Endothelial cell of umbilical vein (primary cell): Measurements from ENCODE around the gene ATXN7L1. TPM values are rescaled to one million over a fixed set of nuclear protein-coding genes. Genes with fewer than 3 reads are reported as not detected.
"Not testable (repeated sequence)": the region's sequence is repeated elsewhere in the genome, so short reads cannot be mapped to it uniquely, and the experiment has no call there.

Experiments
- BruUV-seq: library from RNA; stranded (reverse); fragments of 400-500 nt; replicated peaks from 2 replicates; lab custom pipeline; 2021; lab: Mats Ljungman, UMichigan
- CTCF ChIA-PET: fragments of 300-600, 350-600 bp; sonication (Branson Sonifier 250); formaldehyde crosslinking; loops from one replicate; lab custom pipeline; 2021; ENCODE audit warnings: antibody characterized with exemption, inconsistent platforms; lab: Charles Lee
- POLR2A ChIA-PET: fragments of 300-600, 350-600 bp; sonication (Branson Sonifier 250); formaldehyde crosslinking; loops from one replicate; lab custom pipeline; 2021; ENCODE audit warnings: antibody characterized with exemption, inconsistent platforms; lab: Charles Lee
- DNase-seq: peaks from one replicate; pipeline ENCODE4 v3.0.0-alpha.2; 2011; ENCODE audit warnings: low read depth, low spot score
- FAIRE-seq: peaks from 2 replicates; lab custom pipeline; 2011; peaks lifted over from hg19 to GRCh38; lab: Jason Lieb, UNC
- H2AFZ ChIP-seq: 2 replicates; pipeline ENCODE4 v1.6.0; 2012; ENCODE audit warnings: low read depth, low read length, control low read depth, inconsistent platforms
- H3K27ac ChIP-seq: 2 replicates; pipeline ENCODE4 v1.5.1; 2011; ENCODE audit warnings: low read depth, mild to moderate bottlenecking, control low read depth, low read length, moderate library complexity; ENCODE audit not compliant: insufficient read depth
- H3K27me3 ChIP-seq, 2 experiments: 2 replicates each; pipeline versions ENCODE4 v1.6.0 to v1.6.1; 2011; ENCODE audit warnings: low read length in 2 of 2, mixed read lengths in 1 of 2; ENCODE audit not compliant: control insufficient read depth in 2 of 2, insufficient read depth in 2 of 2
- H3K36me3 ChIP-seq, 2 experiments: 2 replicates in 1 of 2; 3 replicates in 1 of 2; pipeline ENCODE4 v1.5.1; 2011; ENCODE audit warnings: low read length in 2 of 2, mild to moderate bottlenecking in 1 of 2, moderate library complexity in 1 of 2; ENCODE audit not compliant: control insufficient read depth in 2 of 2, insufficient read depth in 2 of 2; ENCODE audit errors: extremely low read depth in 1 of 2
- H3K4me1 ChIP-seq: 3 replicates; pipeline ENCODE4 v1.5.1; 2011; ENCODE audit warnings: mild to moderate bottlenecking, low read length; ENCODE audit not compliant: control insufficient read depth, insufficient read depth; ENCODE audit errors: extremely low read depth
- H3K4me2 ChIP-seq: 2 replicates; pipeline ENCODE4 v1.6.1; 2011; ENCODE audit warnings: low read length, control low read depth, mixed read lengths; ENCODE audit not compliant: insufficient read depth
- H3K4me3 ChIP-seq, 3 experiments: fragments of 200-600 bp in 1 of 3; sonication (generic), shearing (Covaris generic) in 1 of 3; replicated peaks in 1 of 3; 2 replicates each; pipeline ENCODE4 v1.5.1; 2011 to 2016; ENCODE audit warnings: control low read depth in 3 of 3, low read length in 3 of 3, mild to moderate bottlenecking in 2 of 3, inconsistent platforms in 1 of 3, low read depth in 1 of 3, moderate library complexity in 1 of 3; ENCODE audit not compliant: insufficient read depth in 1 of 3
- H3K79me2 ChIP-seq: 2 replicates; pipeline ENCODE4 v1.6.0; 2012; ENCODE audit warnings: low read length, inconsistent platforms; ENCODE audit not compliant: control insufficient read depth, insufficient read depth
- H3K9ac ChIP-seq: replicated peaks from 2 replicates; pipeline ENCODE3; 2011; ENCODE audit warnings: low read length, control low read depth; ENCODE audit not compliant: insufficient read depth; ENCODE audit errors: extremely low read depth
- H3K9me1 ChIP-seq: replicated peaks from 3 replicates; pipeline ENCODE4 v1.6.0; 2011; ENCODE audit warnings: mild to moderate bottlenecking, low read length; ENCODE audit not compliant: control insufficient read depth, insufficient read depth; ENCODE audit errors: extremely low read depth
- H3K9me3 ChIP-seq: replicated peaks from 2 replicates; pipeline ENCODE4 v1.5.1; 2012; ENCODE audit warnings: low read length, inconsistent platforms; ENCODE audit not compliant: control insufficient read depth, insufficient read depth
- H4K20me1 ChIP-seq: replicated peaks from 2 replicates; pipeline ENCODE3; 2011; ENCODE audit warnings: mild to moderate bottlenecking, low read length; ENCODE audit not compliant: control insufficient read depth, insufficient read depth; ENCODE audit errors: extremely low read depth
- EZH2 ChIP-seq: IDR thresholded peaks from 2 replicates; pipeline ENCODE4 v1.6.1; 2012; ENCODE audit warnings: borderline replicate concordance, low read depth, mild to moderate bottlenecking, moderate library complexity, low read length, inconsistent platforms; ENCODE audit not compliant: severe bottlenecking
- FOS ChIP-seq: IDR thresholded peaks from 2 replicates; pipeline ENCODE4 v1.6.1; 2011; ENCODE audit warnings: mild to moderate bottlenecking, low read length, moderate library complexity, borderline replicate concordance; ENCODE audit not compliant: insufficient read depth
- GATA2 ChIP-seq: IDR thresholded peaks from 2 replicates; pipeline ENCODE4 v1.7.0; 2011; ENCODE audit warnings: low read depth, mild to moderate bottlenecking, moderate library complexity, mixed read lengths, low read length; ENCODE audit not compliant: insufficient read length, insufficient read depth
- JUN ChIP-seq: IDR thresholded peaks from 2 replicates; pipeline ENCODE4 v1.6.1; 2011; ENCODE audit warnings: borderline replicate concordance, low read depth; ENCODE audit not compliant: insufficient read length, insufficient read depth
- MAX ChIP-seq: IDR thresholded peaks from 2 replicates; pipeline ENCODE4 v1.6.1; 2011; ENCODE audit not compliant: insufficient read depth, insufficient read length
- MYC ChIP-seq: IDR thresholded peaks from one replicate; pipeline ENCODE4 v1.6.1; 2011; ENCODE audit warnings: mild to moderate bottlenecking, low read depth, low read length
- POLR2A ChIP-seq: IDR thresholded peaks from 2 replicates; pipeline ENCODE4 v1.6.1; 2012; ENCODE audit warnings: low read depth, mild to moderate bottlenecking, control low read depth, low read length
- POLR2AphosphoS5 ChIP-seq: IDR thresholded peaks from 2 replicates; pipeline ENCODE4 v1.6.1; 2012; ENCODE audit warnings: low read depth, mild to moderate bottlenecking, control low read depth, low read length, moderate library complexity; ENCODE audit not compliant: insufficient read depth
- dilution Hi-C: fragments of 300-500 bp; cut with MboI; formaldehyde crosslinking; loops from one replicate; pipeline ENCODE4 v1.15.0; 2019; ENCODE audit warnings: low sequenced_read_pairs; ENCODE audit not compliant: extremely low pct_ligation_motif_present
- intact Hi-C: fragments of 100-400 bp; cut with micrococcal nuclease; formaldehyde crosslinking; loops from one replicate; pipeline ENCODE4 v1.10.0; 2022
- polyA plus RNA-seq, 4 experiments: library from polyadenylated mRNA; depleted of rRNA in 3 of 4; stranded (reverse) in 3 of 4; unstranded in 1 of 4; fragments of >200 nt; gene quantifications; 2 replicates each; pipeline versions ENCODE4 v1.2.1 to v1.2.3, GENCODE V29; 2011 to 2012; ENCODE audit warnings: missing spikeins in 1 of 4
- total RNA-seq: library from RNA; stranded (reverse); gene quantifications from 2 replicates; pipeline ENCODE4 v1.2.3, GENCODE V29; 2021
- TF ChIP-seq, protein P1 (sequence below), 2 donors: IDR thresholded peaks; 1 replicate in 1 of 2; 2 replicates in 1 of 2; pipeline ENCODE4 v1.5.1; 2011; ENCODE audit warnings: low read length in 2 of 2, mild to moderate bottlenecking in 2 of 2, moderate library complexity in 2 of 2, control low read depth in 1 of 2, inconsistent platforms in 1 of 2, low read depth in 1 of 2; ENCODE audit not compliant: insufficient read depth in 1 of 2; ENCODE audit errors: extremely low read depth in 1 of 2

Gene ATXN7L1
- total and polyA plus RNA-seq, 2 donors (not counting 3 experiments of a cell fraction or from before 2014, with no cell fraction given): 4.6 to 15.6 TPM

DNA sequence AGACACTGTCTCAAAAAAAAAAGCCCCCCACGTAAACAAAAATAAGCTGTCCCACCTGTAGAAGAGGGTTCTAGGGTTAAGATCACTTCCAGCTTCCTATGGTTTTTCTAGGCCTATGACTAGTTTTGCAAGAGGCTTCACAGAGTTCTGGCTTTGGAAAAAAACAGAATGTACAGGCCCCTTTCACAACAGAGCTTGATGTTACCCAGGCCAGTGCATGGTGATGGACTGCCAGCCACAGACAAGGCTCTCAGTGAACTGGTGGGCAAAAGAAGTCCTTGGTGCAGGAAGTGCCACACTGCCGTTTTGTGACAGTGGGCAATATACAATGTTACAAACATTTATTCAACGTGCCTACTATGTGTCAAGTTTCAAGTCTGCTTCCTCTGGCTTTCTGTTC lies 276.8 kb downstream of the ATXN7L1 start:
- Histone ChIP-seq H3K9me1 (no peaks in the 10 kb centered on the region), H3K79me2 (no peaks in the 10 kb centered on the region), H3K27me3 (peaks cover 2 to 4% of the 10 kb centered on the region in 2 experiments), H3K9ac (no peak overlapping the region), H4K20me1 (no peaks in the 10 kb centered on the region), H3K4me2 (no peak overlapping the region), H3K4me3 (no peak overlapping the region), H3K36me3 (no peaks in the 10 kb centered on the region), H3K27ac (no peak overlapping the region), H2AFZ (no peak overlapping the region), H3K9me3 (no peaks in the 10 kb centered on the region), H3K4me1 (no peaks in the 10 kb centered on the region)
- POLR2A ChIA-PET: no interaction called here
- TF ChIP-seq POLR2AphosphoS5: no peak
- TF ChIP-seq FOS: no peak
- no peak for TF ChIP-seq MAX
- TF ChIP-seq MYC: no peak
- TF ChIP-seq EZH2: no peak
- TF ChIP-seq POLR2A: no peak
- TF ChIP-seq JUN: no peak
- TF ChIP-seq, protein P1, sequence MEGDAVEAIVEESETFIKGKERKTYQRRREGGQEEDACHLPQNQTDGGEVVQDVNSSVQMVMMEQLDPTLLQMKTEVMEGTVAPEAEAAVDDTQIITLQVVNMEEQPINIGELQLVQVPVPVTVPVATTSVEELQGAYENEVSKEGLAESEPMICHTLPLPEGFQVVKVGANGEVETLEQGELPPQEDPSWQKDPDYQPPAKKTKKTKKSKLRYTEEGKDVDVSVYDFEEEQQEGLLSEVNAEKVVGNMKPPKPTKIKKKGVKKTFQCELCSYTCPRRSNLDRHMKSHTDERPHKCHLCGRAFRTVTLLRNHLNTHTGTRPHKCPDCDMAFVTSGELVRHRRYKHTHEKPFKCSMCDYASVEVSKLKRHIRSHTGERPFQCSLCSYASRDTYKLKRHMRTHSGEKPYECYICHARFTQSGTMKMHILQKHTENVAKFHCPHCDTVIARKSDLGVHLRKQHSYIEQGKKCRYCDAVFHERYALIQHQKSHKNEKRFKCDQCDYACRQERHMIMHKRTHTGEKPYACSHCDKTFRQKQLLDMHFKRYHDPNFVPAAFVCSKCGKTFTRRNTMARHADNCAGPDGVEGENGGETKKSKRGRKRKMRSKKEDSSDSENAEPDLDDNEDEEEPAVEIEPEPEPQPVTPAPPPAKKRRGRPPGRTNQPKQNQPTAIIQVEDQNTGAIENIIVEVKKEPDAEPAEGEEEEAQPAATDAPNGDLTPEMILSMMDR (IDR thresholded peaks at IDR 0.05; ENCODE audit: extremely low read depth in 1 of 2, insufficient read depth in 1 of 2, low read depth in 1 of 2, low read length in 2 of 2): no peak
- TF ChIP-seq GATA2: no peak
- DNase-seq: no peak
- dilution Hi-C loops: no loop called here
- FAIRE-seq: no peak
- CTCF ChIA-PET: interaction anchor here (1.0 to 1.6 kb wide), 3 partner anchors 10 to 716 kb away, joined by 3 to 5 read pairs (median 4); no protein-coding TSS in a partner anchor
- intact Hi-C loops: no loop called here
- BruUV-seq: no TSS peak

- intact Hi-C loops, H2AFZ ChIP-seq, H3K36me3 ChIP-seq, H4K20me1 ChIP-seq, H3K4me2 ChIP-seq, H3K27me3 ChIP-seq, H3K9ac ChIP-seq, H3K4me1 ChIP-seq, FAIRE-seq, H3K79me2 ChIP-seq, H3K4me3 ChIP-seq, DNase-seq, H3K9me3 ChIP-seq, H3K27ac ChIP-seq, dilution Hi-C loops, BruUV-seq, H3K9me1 ChIP-seq, POLR2A ChIA-PET: not testable (repeated sequence)
- CTCF ChIA-PET: interaction anchor here (1.0 to 1.4 kb wide), 2 partner anchors 10 to 715 kb away, joined by 4 to 5 read pairs; no protein-coding TSS in a partner anchor
Measured at GRCh38 chr7:105599080-105599479, 277.3 kb downstream of the ATXN7L1 start.
